IPS-NIHi11 (cell line): ENCODE measurements around the gene CCR6.
"Not testable (repeated sequence)": the region's sequence is repeated elsewhere in the genome, so short reads cannot be mapped to it uniquely, and the experiment has no call there.

Experiments
- DNase-seq: peaks from one replicate; pipeline ENCODE4 v3.0.0; 2012; ENCODE audit warnings: mixed read lengths, low spot score

Gene CCR6

DNA sequence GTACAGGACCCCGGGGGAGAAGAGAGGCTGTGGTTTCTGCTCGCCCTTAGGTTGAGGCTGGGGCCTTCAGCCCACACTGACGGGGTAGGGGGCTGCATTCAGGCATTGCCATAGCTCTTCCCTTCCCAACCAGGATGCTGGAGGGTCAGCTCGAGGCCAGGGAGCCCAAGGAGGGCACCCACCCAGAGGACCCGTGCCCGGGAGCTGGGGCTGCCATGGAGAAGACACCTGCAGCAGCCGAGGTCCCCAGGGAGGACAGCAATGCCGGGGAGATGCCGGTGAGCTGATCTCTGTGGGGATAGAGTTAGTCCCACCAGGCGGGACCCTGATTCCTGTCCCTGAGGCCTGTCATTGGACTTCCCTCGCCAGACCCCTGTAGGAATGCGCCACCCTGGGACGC is 49.1 kb downstream of the CCR6 start:
- DNase-seq, result peak; percentile 0

DNA sequence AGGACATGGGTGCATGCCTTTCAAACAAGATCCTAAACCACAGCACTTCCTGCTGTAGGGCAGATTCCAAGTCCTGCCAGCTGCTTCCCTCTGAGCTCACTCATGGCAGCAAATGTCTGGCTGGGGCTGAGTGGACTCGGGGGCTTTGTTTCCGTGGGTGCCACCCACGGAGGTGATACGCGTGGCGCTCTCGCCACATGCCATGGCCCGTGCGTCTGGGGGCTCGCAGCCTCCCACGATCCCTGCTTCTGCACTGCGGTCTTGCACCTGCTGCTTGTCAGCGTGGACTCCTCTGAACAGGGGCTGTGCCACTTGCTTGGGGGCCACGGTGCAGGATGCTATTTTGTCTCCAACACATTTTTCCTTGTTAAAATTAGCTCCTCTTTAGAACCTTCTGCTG is 54.4 kb downstream of the CCR6 start:
- DNase-seq, result not testable (repeated sequence)

DNA sequence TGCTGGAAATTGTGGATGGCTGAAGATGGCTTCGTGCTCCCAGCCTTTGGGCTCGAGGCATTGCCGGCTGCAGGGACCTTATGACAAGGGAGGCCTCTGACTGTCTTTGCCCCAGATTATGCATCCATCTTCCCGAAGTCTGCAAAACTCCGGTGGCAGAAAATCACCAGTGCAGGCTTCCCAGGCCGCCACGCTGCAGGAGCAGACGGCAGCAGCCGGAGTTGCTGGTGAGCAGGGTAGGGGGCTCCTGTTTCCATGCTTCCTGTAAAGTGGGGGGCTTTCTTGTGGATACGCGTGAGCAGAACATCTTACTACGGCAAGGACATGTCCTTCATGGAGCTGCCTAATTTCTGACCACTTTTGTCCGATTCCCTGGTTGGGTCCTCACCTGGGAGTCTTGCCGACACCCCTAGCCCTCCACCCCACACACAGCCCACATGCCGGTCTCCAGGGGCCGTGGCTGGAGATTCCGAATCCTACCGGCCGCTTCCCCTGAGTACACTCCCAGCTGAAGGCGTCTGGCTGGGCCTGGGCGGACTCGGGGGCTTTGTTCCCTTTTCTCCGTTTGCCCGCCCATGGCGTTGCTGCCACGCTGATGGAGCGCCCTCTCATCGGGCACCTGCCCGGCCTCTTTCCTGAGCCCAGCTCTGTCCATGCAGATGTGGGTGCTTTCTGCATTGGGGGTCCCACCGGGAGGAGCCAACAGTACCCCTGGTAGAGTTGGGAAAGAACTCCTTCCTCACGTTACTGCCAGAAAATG is 56.2 kb downstream of the CCR6 start:
- DNase-seq, result not testable (repeated sequence)

DNA sequence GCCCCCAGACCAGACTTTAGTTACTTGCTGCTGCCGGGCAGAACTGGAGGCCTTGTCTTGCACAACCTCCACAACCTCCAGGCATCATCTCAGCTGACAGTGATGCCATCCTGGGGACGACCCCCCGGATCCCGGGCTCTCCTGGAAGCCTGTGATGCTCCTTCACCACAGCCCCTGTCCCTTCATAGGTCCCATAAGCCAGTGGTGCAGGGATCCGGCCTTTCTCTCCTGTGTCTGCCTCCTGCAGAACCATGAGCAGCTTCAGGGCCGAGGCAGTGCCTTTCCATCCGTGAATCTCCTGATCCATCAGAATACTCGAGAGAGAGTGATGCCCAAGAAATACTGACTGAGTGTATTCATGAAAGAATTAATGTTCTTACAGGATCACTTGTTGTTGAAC is 57.2 kb downstream of the CCR6 start:
- not testable (repeated sequence) for DNase-seq

DNA sequence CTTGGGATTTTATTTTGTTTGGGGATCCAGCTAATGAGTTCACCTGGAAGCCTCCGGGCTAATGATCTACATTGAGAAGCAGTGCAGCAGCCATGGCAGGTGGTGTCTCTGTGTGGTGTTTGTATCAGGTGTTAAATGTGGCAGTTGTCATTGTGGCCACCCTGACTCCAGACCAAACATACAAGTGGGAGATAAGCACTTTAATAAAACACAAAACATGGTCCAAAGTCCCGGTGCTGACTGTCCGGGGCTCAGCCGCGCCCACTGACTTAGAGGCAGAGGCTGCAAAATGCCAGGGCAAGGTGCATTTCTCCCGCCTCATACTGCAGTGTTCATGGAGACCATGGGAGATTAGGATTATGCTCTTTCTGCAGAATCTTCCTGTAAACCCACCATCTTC is 58.5 kb downstream of the CCR6 start:
- not testable (repeated sequence) for DNase-seq

DNA sequence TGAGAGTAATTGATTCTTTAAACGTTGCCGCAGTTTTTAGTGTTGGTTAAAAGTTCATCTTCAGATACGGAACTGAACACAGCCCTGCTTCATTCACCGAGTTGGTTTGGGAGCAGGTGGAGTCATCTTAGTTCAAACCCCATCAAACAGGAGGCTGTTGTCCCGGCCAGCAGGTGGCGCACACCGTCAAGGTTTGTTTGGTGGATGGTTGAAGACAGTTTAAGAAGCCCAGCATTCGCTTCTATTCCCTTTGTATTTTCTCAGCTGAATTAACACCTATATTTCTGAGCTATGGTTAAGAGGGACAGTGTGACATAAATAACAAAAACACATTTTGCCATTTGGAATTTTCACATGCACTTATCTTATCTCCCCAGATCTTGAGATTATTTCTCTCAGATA is 60.0 kb downstream of the CCR6 start:
- DNase-seq, result not testable (repeated sequence)

DNA sequence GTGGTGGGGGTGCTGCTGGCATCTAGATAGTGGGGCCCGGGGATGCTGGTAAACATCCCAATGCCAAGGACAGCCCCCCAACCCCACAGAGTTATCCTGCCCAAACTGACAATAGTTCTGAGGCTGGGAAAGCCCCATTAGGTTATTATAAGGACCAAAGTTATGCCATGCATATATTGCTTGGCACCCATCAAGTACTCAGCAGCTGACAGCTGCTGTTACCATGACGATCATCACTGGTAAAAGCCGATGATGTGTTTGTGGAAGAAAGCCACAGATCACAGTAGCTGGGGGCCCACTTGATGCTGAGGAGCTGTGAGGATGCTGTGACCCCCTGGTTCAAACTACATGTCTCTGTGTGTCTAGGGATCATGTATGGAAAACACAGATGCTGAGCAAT is 62.2 kb downstream of the CCR6 start:
- not testable (repeated sequence) for DNase-seq

DNA sequence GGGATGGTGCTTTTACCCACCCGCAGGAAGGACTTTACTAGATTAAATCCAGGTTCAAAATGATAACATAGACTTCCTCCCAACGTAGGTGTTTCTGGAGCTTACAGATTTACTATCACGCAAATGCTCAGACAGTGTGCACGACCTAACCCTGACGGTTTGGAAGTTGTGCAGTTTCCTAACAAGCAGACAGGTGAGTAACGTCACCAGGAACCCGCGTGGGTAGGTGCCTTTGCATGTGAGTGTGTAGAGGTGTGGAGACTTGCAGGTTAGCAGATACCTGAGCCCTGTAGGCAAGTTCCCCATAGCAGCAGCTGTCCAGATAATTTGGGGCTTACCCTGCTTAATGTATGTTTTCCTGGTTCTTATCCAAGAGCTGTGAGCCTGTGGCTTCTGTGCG is 64.4 kb downstream of the CCR6 start:
- DNase-seq, result not testable (repeated sequence)
